DMS53 treated with DMSO at 0.1 percent for 48 hours (cell line): ENCODE results near the gene ECHDC3.
A peak's percentile ranks its signal among the peaks of the same experiment; 100 is the strongest.

Experiments used
- DNase-seq: peaks from one replicate; lab custom pipeline; 2025; ENCODE audit not compliant: unreplicated experiment; lab: John Stamatoyannopoulos, UW

The ECHDC3 gene

GRCh38 chr10:11746883-11747539, 4.8 kb downstream of the ECHDC3 start:
- no peak for DNase-seq

DNA sequence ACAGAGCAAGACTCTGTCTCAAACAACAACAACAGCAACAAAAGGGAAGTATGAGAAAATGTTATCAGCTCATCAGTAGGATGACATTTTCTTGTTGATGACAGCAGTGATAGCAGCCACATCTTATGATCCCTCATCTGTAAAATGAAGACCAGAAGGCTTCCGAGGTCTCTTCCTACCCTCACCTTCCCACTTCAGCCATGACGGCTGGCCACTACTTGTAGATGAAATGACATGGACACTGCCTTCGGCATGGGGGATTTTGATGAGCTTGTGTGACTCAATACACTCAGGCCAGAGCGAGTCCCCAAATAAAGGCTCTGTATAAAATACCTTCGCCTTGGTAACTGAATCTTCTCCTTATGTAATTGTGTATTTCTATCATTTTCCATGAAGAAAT, 6.7 kb downstream of the ECHDC3 start:
- no peak for DNase-seq

GRCh38 chr10:11750420-11750819, 8.2 kb downstream of the ECHDC3 start:
- no peak for DNase-seq

DNA sequence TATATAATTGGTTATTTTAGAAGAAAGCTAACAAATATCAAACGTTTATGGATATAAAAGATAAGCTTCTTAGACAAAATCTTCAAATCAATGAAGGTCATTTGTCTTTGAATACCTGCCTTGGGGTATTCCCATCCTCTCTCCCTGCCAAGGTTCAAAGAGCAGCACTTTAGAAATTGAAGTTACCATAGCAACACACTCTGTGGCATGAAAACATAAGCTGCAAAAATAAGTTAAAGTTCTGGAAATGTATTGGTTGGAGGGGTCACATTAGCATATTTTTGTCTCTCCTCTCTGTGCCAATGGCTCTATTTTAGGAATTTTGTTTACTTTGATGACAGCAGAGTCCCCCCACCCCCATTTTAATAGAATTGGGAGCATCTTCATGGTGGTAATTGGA, 12.0 kb downstream of the ECHDC3 start:
- DNase-seq = no peak

GRCh38 chr10:11754620-11755019, 12.4 kb downstream of the ECHDC3 start:
- DNase-seq = no peak

DNA sequence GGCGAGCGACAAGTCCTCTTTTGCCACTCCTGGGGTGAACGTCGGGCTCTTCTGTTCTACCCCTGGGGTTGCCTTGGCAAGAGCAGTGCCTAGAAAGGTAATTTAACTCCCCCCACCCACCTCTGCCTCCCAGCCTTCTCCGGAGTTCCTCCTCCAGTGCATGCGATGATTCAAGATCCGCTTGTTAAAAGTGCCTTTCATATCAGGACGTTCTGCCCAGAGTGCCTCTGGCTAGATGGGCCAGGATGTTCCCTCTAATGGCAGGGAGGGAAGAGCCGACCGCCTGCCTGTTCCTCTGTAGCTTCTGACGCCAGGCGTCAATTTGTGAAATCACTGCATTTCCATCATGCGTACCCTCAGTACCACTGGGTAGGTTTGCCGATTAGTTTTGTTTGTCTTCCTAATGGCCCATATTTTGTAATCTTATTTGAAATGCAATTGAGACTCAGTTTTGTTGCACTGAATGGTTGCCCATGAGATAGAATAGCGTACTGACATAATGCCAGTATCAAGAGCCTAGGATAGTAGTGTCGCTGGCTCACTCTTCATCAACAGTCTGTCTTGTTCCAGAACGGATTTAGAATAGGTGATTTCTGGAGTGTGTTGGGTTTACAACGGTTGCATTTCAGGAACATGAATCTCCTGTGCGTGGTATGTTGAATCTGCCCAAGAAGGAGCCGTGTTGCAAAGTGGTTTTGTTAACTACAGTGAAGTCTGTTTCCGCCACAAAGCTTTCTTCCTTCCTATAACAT, 13.5 kb downstream of the ECHDC3 start:
- no peak for DNase-seq

- no peak for DNase-seq
Observed at GRCh38 chr10:11756766-11757315, 14.7 kb downstream of the ECHDC3 start.

DNA sequence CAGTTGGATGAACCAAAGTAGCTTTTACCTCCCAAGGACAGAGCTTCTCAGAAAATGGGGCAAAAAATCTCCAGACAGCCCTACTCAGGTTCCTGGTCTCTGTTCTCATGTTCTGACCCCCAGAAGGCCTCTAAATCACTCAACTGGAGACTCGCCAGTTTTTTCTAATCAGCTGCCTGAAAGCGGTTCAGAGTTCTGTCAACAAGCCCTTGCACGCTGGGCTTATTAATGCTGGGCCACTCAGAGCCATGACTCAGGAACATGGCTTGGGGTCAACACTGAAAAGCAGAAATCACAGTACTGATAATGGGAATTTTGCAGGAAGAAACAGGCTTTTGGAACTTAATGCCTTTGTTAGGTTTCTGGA, 15.3 kb downstream of the ECHDC3 start:
- DNase-seq = peak; percentile 82

DNA sequence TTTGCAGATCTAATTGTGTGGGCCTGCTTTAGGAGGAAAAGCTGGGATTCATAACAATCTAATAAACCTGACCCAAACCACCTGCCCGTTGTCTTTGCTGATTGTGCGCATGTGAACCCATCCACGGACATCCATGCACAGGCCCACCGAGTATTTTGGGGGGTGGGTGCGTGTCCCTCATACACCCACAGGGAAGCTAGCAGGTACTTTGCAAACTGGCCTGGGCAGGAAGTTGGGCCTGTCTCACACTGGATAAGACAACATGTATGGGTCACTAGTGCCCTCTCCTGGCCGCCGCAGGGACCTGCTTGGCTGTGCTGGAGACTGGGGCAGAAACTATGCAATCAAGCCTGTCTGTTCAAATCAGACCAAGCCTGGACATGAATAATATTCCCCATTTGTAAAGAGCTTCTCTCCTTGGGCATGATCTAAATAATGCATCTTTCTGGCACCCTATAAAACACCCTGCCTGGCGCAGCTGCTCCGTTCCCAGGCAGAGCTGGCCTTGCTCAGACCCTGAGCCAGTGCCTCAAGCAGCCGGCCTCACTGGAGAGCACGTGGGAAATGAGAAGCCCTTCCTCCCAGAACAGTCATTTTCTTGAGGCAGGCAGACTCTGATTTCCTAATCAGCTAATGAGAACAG, 15.8 kb downstream of the ECHDC3 start:
- peak; percentile 82 for DNase-seq

DNA sequence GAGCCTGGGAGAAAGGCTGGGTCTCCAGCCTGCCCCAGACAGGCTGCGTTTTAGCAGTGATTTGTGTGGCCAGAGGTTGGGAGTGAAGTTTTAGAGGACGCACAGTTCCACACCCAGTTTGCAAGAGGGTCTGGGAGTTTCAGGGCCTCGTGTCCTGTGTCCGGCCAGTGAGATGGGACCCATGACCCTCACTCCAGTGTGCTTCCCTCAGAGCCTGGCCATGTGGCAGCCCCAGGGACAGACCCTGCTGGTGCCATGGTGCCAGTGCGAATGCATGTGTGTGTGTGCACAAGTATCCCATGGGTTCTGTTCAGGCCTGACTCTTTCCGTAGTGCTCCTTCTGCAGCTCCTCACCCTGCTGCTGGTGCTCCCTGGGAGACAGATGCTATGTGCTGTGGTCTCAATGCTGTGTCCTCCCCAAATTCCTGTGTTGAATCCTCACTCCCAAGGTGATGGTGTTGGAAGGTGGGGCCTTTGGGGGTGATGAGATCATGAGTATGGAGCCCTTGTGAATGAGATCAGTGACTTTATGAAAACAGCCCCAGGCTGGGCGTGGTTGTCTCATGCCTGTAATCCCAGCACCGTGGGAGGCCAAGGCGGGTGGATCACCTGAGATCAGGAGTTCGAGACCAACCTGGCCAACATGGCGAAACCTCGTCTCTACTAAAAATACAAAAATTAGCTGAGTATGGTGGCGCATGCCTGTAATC, 16.5 kb downstream of the ECHDC3 start:
- DNase-seq = no peak

- DNase-seq = no peak
Observed at GRCh38 chr10:11759347-11759746, 17.2 kb downstream of the ECHDC3 start.

DNA sequence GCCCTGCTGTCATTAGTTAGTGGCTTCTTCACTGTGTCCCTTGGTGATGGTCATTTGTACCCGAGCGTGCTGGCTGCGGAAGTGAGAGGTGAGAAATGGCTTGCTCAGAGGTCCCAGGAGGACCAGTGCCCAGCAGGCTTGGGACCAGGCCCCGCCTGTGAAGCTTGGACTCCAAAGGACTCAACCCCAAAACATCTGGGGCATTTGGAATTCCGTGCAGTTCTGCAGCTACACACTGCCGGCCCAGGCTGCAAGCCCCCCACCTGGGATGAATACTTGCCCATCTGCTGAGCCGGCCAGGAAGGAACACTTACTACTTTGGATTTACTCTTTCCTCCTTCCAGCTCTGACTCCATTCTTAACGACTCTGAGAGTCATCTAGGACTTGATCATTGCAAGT, 18.0 kb downstream of the ECHDC3 start:
- no peak for DNase-seq

GRCh38 chr10:11760861-11761260, 18.7 kb downstream of the ECHDC3 start:
- no peak for DNase-seq

- no peak for DNase-seq
Observed at GRCh38 chr10:11761431-11761830, 19.2 kb downstream of the ECHDC3 start.

DNA sequence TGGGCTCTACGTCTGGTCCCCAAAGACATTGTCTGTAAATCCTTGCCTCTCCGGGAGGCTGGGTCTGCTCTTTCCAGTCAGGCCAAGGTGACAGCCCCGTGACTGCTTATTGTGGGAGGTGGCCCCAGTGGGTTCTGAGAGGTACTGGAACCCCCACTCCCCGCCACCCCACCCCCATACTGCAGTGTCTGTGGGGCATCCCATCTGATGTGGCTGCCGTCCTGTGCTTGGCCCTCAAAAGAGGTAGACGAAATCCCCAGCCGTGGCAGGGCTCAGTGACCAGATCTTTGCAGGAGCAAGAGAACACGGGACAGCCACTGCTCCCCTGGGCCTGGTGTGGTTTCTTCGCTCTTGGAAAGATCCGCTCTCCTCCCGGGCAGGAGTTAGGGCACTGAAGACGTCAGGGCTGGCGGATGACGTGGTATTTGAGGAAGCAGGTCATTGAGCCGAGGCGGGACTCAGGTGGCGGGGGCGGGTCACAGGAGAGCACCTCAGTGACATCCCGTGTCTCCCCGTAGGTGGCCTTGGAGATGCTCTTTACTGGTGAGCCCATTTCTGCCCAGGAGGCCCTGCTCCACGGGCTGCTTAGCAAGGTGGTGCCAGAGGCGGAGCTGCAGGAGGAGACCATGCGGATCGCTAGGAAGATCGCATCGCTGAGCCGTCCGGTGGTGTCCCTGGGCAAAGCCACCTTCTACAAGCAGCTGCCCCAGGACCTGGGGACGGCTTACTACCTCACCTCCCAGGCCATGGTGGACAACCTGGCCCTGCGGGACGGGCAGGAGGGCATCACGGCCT, 20.7 kb downstream of the ECHDC3 start:
- DNase-seq = no peak

DNA sequence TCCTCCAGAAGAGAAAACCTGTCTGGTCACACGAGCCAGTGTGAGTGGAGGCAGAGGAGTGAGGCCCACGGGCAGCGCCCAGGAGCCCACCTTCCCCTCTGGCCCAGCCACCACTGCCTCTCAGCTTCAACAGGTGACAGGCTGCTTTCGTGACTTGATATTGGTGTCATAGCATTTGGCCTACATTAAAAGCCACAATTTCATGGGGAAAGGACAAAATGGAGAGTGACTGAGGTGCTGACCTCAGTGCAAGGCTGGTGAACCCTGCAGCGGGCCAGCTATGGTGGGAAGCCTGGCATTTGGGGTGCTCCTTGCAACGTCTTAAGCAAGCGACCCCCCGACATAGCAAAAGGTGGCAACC, 21.3 kb downstream of the ECHDC3 start:
- DNase-seq = no peak

DNA sequence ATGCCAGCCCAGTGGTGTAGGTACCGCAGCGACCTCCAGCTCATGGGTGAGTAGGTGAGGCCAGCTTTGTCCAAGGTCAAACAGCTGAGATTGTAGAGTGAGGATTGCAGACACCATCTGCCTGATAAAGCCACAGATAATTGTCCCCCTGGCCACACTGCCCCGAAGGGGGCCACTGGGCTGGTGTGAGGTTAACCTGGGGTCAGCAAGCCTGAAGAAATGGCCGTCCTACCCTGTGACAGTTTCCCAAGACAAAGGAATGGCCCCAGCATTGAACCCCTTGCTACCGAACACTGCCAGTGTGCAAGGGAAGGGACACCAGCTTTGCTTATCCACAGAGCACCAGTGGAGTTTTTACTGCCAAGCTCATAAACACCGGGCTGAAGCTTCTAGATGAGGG, 23.0 kb downstream of the ECHDC3 start:
- DNase-seq = no peak

GRCh38 chr10:11772575-11773288, 30.6 kb downstream of the ECHDC3 start:
- DNase-seq = no peak

GRCh38 chr10:11773761-11774441, 31.7 kb downstream of the ECHDC3 start:
- no peak for DNase-seq

DNA sequence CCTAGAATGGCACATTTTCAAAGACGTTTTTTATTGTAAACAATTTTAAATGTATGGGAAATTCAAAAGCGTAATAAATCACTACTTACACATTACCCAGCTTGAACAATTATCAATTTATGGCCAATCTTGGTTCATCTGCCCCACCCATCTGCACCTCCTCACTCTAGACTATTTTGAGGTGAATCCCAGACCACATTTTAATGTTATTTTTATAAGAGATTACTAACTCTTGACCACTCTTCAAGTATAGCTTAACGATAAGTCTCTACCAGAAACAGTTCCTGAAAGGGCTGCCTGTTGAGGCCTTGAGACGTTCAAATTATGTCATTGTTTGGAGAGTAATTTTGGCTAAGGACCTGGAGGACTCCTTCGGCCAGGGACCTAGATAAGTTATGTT, 33.2 kb downstream of the ECHDC3 start:
- DNase-seq = no peak
